HepG2 (cell line): ENCODE data around the gene RNF14. TPM values are rescaled to one million over a fixed set of nuclear protein-coding genes. Genes with fewer than 3 reads are reported as not detected.
A peak's percentile ranks its signal among the peaks of the same experiment; 100 is the strongest.

Experiments used
- ATAC-seq: fragments of 200-7000 bp; cut with Tn5 transposase; 3 replicates; pipeline ENCODE4 v1.9.1; 2020; ENCODE audit warnings: mild to moderate bottlenecking, moderate library complexity
- BruUV-seq: library from RNA; stranded (reverse); fragments of 400-500 nt; replicated peaks from 2 replicates; lab custom pipeline; 2021; lab: Mats Ljungman, UMichigan
- CTCF ChIA-PET: fragments of 300-600 bp; formaldehyde crosslinking; extraction: SDS; loops from one replicate; lab custom pipeline; 2021; ENCODE audit warnings: low total read pairs, inconsistent platforms, low intra/inter-chr PET ratio; lab: Yijun Ruan, JAX
- POLR2A ChIA-PET: fragments of 350-600 bp; sonication (Branson Sonifier 250); formaldehyde crosslinking; loops from one replicate; lab custom pipeline; 2020; ENCODE audit warnings: antibody characterized with exemption, inconsistent platforms; lab: Yijun Ruan, JAX
- DNase-seq: peaks from one replicate; pipeline ENCODE4 v3.0.0-alpha.2; 2015; ENCODE audit warnings: low spot score
- FAIRE-seq: peaks from 3 replicates; lab custom pipeline; 2011; peaks lifted over from hg19 to GRCh38; lab: Jason Lieb, UNC
- H2AFZ ChIP-seq: one replicate; pipeline ENCODE4 v1.6.1; 2011; ENCODE audit warnings: low read length, inconsistent platforms
- H3K27ac ChIP-seq: fragments of 300-600 bp; 3 replicates; pipeline ENCODE4 v1.8.0; 2011; ENCODE audit warnings: mixed run types, mild to moderate bottlenecking, mixed read lengths, low read length, inconsistent platforms; ENCODE audit not compliant: insufficient read depth; ENCODE audit errors: extremely low read length
- H3K27me3 ChIP-seq, 2 experiments: fragments of 200-600 bp in 1 of 2; 2 replicates in 1 of 2; 3 replicates in 1 of 2; pipeline versions ENCODE4 v1.6.0 to v1.8.0; 2011; ENCODE audit warnings: low read length in 2 of 2, mild to moderate bottlenecking in 2 of 2, moderate library complexity in 2 of 2, inconsistent platforms in 1 of 2; ENCODE audit not compliant: insufficient read depth in 2 of 2, control insufficient read depth in 1 of 2
- H3K36me3 ChIP-seq, 2 experiments: fragments of 200-600 bp in 1 of 2; replicated peaks in 1 of 2; 2 replicates in 1 of 2; 3 replicates in 1 of 2; pipeline versions ENCODE4 v1.5.1 to v1.8.0; 2011; ENCODE audit warnings: low read length in 2 of 2, inconsistent platforms in 1 of 2; ENCODE audit not compliant: insufficient read depth in 2 of 2, control insufficient read depth in 1 of 2
- H3K4me1 ChIP-seq: 2 replicates; pipeline ENCODE4 v1.5.1; 2012; ENCODE audit warnings: low read length, inconsistent platforms; ENCODE audit not compliant: insufficient read depth
- H3K4me2 ChIP-seq: 2 replicates; pipeline ENCODE4 v1.6.0; 2011; ENCODE audit warnings: low read depth, low read length, inconsistent platforms
- H3K4me3 ChIP-seq, 3 experiments: fragments of 200-600 bp in 1 of 3; sonication (generic), shearing (Covaris generic) in 1 of 3; replicated peaks in 1 of 3; 2 replicates each; pipeline ENCODE4 v1.5.1; 2011 to 2016; ENCODE audit warnings: low read length in 3 of 3, inconsistent platforms in 2 of 3, low read depth in 2 of 3, mild to moderate bottlenecking in 2 of 3, control low read depth in 1 of 3, mixed read lengths in 1 of 3; ENCODE audit not compliant: insufficient read depth in 1 of 3
- H3K79me2 ChIP-seq: one replicate; pipeline ENCODE4 v1.6.1; 2011; ENCODE audit warnings: low read length, inconsistent platforms; ENCODE audit not compliant: insufficient read depth
- H3K9ac ChIP-seq: 2 replicates; pipeline ENCODE4 v1.6.0; 2011; ENCODE audit warnings: mild to moderate bottlenecking, low read depth, low read length, inconsistent platforms; ENCODE audit not compliant: insufficient read depth
- H3K9me3 ChIP-seq: 2 replicates; pipeline ENCODE4 v1.5.1; 2012; ENCODE audit warnings: mild to moderate bottlenecking, low read length
- H4K20me1 ChIP-seq: 2 replicates; pipeline ENCODE4 v1.6.0; 2011; ENCODE audit warnings: inconsistent platforms, mild to moderate bottlenecking, low read length, moderate library complexity; ENCODE audit not compliant: insufficient read depth
- ATF7 ChIP-seq, 2 experiments: fragments of 450-650 bp in 1 of 2; sonication (generic) in 1 of 2; formaldehyde crosslinking in 1 of 2; IDR thresholded peaks; 2 replicates each; pipeline versions ENCODE4 v1.4.0 to v1.6.1; 2016 to 2020; ENCODE audit warnings: antibody characterized with exemption in 1 of 2, mild to moderate bottlenecking in 1 of 2, missing genetic modification reagents in 1 of 2
- CREB1 ChIP-seq, 2 experiments: fragments of 450-650 bp in 1 of 2; IDR thresholded peaks; 2 replicates each; pipeline ENCODE4 v1.6.1; 2016 to 2017; ENCODE audit warnings: control low read depth in 1 of 2, mild to moderate bottlenecking in 1 of 2, missing compliant biosample characterization in 1 of 2, missing genetic modification characterization in 1 of 2
- CTCF ChIP-seq: sonication (generic); formaldehyde crosslinking; IDR thresholded peaks from 2 replicates; pipeline ENCODE4 v1.5.0; 2020; ENCODE audit warnings: mild to moderate bottlenecking, missing genetic modification reagents, moderate library complexity
- HMGXB4 ChIP-seq, 2 experiments: sonication (generic) in 1 of 2; formaldehyde crosslinking in 1 of 2; IDR thresholded peaks; 2 replicates each; pipeline versions ENCODE4 v1.4.0 to v1.6.1; 2018 to 2020; ENCODE audit warnings: missing genetic modification reagents in 2 of 2, borderline replicate concordance in 1 of 2, low read depth in 1 of 2, mild to moderate bottlenecking in 1 of 2, missing biosample characterization in 1 of 2
- RAD21 ChIP-seq: fragments of 450-650 bp; formaldehyde crosslinking; IDR thresholded peaks from 2 replicates; pipeline ENCODE4 v1.5.0; 2020; ENCODE audit warnings: mild to moderate bottlenecking
- SMC3 ChIP-seq: IDR thresholded peaks from 2 replicates; pipeline ENCODE4 v1.6.1; 2011; ENCODE audit warnings: low read length, improper control_type of control experiment
- STAG1 ChIP-seq: sonication (generic); formaldehyde crosslinking; IDR thresholded peaks from 2 replicates; pipeline ENCODE4 v1.4.0; 2020; ENCODE audit warnings: missing genetic modification reagents
- ZBTB26 ChIP-seq: IDR thresholded peaks from 2 replicates; pipeline ENCODE4 v1.6.1; 2016; ENCODE audit warnings: missing compliant biosample characterization, missing genetic modification reagents, borderline replicate concordance
- ZNF329 ChIP-seq: sonication (generic); formaldehyde crosslinking; IDR thresholded peaks from 2 replicates; pipeline ENCODE4 v1.9.0; 2021; ENCODE audit warnings: low read depth, mild to moderate bottlenecking, missing genetic modification reagents
- ZNF569 ChIP-seq: sonication (generic); formaldehyde crosslinking; IDR thresholded peaks from 2 replicates; pipeline ENCODE4 v1.5.0; 2020; ENCODE audit warnings: mild to moderate bottlenecking, missing genetic modification reagents, moderate library complexity, borderline replicate concordance
- WGBS: methylation state at CpG from one replicate; pipeline ENCODE4 v1.1.6; 2017; ENCODE audit warnings: low lambda C conversion rate; 5-methylcytosine and 5-hydroxymethylcytosine counted together
- in situ Hi-C: cut with HindIII; loops from 2 replicates; pipeline ENCODE4 v1.10.0; 2017; ENCODE audit warnings: low pct_unique_long_range_greater_than_20kb; ENCODE audit not compliant: extremely low pct_ligation_motif_present
- intact Hi-C: fragments of 100-400 bp; cut with micrococcal nuclease; formaldehyde crosslinking; loops from one replicate; pipeline ENCODE4 v1.10.0; 2022; ENCODE audit not compliant: unreplicated experiment
- polyA plus RNA-seq, 8 experiments: library from polyadenylated mRNA; depleted of rRNA in 3 of 8; stranded (reverse) in 7 of 8; unstranded in 1 of 8; fragments of >200 nt; fragmentation: Illumina TruSeq in 4 of 8; extraction: Trizol in 4 of 8; gene quantifications; 2 replicates each; pipeline versions ENCODE4 v1.2.1 to v1.2.3, GENCODE V29; 2011 to 2016; ENCODE audit warnings: low read depth in 4 of 8, missing spikeins in 1 of 8, mixed read lengths in 1 of 8; ENCODE audit not compliant: insufficient read depth in 1 of 8
- total RNA-seq, 5 experiments: library from RNA; depleted of rRNA; stranded (reverse); fragments of >200 nt; fragmentation: Illumina TruSeq; extraction: Trizol; gene quantifications; 2 replicates each; pipeline ENCODE4 v1.2.3, GENCODE V29; 2016; ENCODE audit warnings: low read depth in 1 of 5

RNF14 gene
- total and polyA plus RNA-seq, 2 of the 13 experiments (the other 11 are each of a cell fraction or from before 2014, with no cell fraction given), result 11.3 to 28.1 TPM

- Histone ChIP-seq H3K27me3 (no peaks in the 10 kb centered on the region), H2AFZ (no peak overlapping the region), H3K9ac (no peak overlapping the region), H3K36me3 (peaks cover 4 to 5% of the 10 kb centered on the region in 2 experiments; a peak in 4 of 5 replicates), H3K4me2 (no peak overlapping the region), H3K79me2 (no peaks in the 10 kb centered on the region), H3K4me1 (peaks cover 11% of the 10 kb centered on the region), H3K4me3 (no peak overlapping the region), H3K9me3 (no peaks in the 10 kb centered on the region), H3K27ac (no peak overlapping the region), H4K20me1 (no peaks in the 10 kb centered on the region)
- 0% methylated on average over 1 of the region's 1 CpG for WGBS
- CTCF ChIA-PET, result no interaction called here
- no TSS peak for BruUV-seq
- TF ChIP-seq ATF7 (IDR thresholded peaks at IDR 0.05) (peak; percentile 90), ATF7 (CRISPR knock-in tag; IDR thresholded peaks at IDR 0.05) (no peak), CREB1 (IDR thresholded peaks at IDR 0.05) (peak; percentile 58), CREB1 (CRISPR knock-in tag; IDR thresholded peaks at IDR 0.05) (no peak), ZNF329 (CRISPR knock-in tag) (no peak), ZNF569 (CRISPR knock-in tag) (no peak)
- intact Hi-C loops (no loop called here), in situ Hi-C loops (loop anchor here (5.0 to 25.0 kb wide), 2 partner anchors 153 to 573 kb away; no protein-coding TSS in a partner anchor)
- no peak for FAIRE-seq
- DNase-seq, result no peak
- POLR2A ChIA-PET, result no interaction called here
- ATAC-seq, result no peak
Observed at GRCh38 chr5:141989720-141990119, 20.8 kb downstream of the RNF14 start.

- H3K9ac ChIP-seq, result no peak overlapping the region
- no peaks in the 10 kb centered on the region; a peak in 2 of 5 replicates for H3K36me3 ChIP-seq
- DNase-seq (peak; percentile 55), FAIRE-seq (no peak), ATAC-seq (peak; percentile 78)
- no peak overlapping the region for H3K4me2 ChIP-seq
- H3K27ac ChIP-seq, result no peak overlapping the region
- no peaks in the 10 kb centered on the region for H4K20me1 ChIP-seq
- 53% methylated on average over 2 of the region's 2 CpGs for WGBS
- ChIA-PET CTCF (interaction anchor here (1.9 to 2.9 kb wide), 2 partner anchors 22 to 152 kb away, joined by 9 to 33 read pairs; no protein-coding TSS in a partner anchor), POLR2A (no interaction called here)
- H3K79me2 ChIP-seq, result no peaks in the 10 kb centered on the region
- intact Hi-C loops, result loop anchor here (1.0 to 2.0 kb wide), 2 partner anchors 22 to 153 kb away; no protein-coding TSS in a partner anchor
- no peaks in the 10 kb centered on the region for H3K27me3 ChIP-seq
- H2AFZ ChIP-seq, result no peak overlapping the region
- no TSS peak for BruUV-seq
- no peaks in the 10 kb centered on the region for H3K9me3 ChIP-seq
- H3K4me1 ChIP-seq, result peaks cover 4% of the 10 kb centered on the region
- in situ Hi-C loops, result loop anchor here (5.0 to 25.0 kb wide), 2 partner anchors 150 to 570 kb away; no protein-coding TSS in a partner anchor
- TF ChIP-seq STAG1 (CRISPR knock-in tag) (peak; percentile 66), HMGXB4 (CRISPR knock-in tag; IDR thresholded peaks at IDR 0.05; ENCODE audit: borderline replicate concordance in 1 of 2, low read depth in 1 of 2) (0 out of 4 replicates have a peak, but pooled peaks of 1 of the 2 experiments have one; percentile 21), ZBTB26 (CRISPR knock-in tag) (no peak), RAD21 (peak; percentile 48; the same call in 1 of the 2 replicates), SMC3 (peak; percentile 75), CTCF (CRISPR knock-in tag) (peak; percentile 74)
- no peak overlapping the region for H3K4me3 ChIP-seq
Observed at GRCh38 chr5:141992349-141992963, 23.6 kb downstream of the RNF14 start.
